ENCODE measurements around the gene AAMP.

DNA sequence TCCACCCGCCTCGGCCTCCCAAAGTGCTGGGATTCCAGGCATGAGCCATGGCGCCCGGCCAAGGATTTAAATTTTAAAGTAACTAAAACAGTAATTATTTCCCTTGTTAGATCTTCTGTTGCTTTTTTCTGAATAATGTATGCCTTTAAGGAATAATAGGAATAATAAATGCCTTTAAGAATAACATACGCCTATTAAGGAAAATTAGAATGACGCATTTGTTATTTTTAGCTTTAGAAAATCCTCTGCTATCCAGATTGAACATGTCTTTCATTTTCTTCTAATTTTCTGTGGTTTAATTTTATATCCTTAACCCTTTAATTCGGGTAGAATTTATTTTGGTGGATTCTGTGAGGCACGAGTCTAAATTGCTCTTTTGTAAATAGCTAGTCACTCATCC lies 45.5 kb upstream of the AAMP start:
- TF ChIP-seq, protein P1, sequence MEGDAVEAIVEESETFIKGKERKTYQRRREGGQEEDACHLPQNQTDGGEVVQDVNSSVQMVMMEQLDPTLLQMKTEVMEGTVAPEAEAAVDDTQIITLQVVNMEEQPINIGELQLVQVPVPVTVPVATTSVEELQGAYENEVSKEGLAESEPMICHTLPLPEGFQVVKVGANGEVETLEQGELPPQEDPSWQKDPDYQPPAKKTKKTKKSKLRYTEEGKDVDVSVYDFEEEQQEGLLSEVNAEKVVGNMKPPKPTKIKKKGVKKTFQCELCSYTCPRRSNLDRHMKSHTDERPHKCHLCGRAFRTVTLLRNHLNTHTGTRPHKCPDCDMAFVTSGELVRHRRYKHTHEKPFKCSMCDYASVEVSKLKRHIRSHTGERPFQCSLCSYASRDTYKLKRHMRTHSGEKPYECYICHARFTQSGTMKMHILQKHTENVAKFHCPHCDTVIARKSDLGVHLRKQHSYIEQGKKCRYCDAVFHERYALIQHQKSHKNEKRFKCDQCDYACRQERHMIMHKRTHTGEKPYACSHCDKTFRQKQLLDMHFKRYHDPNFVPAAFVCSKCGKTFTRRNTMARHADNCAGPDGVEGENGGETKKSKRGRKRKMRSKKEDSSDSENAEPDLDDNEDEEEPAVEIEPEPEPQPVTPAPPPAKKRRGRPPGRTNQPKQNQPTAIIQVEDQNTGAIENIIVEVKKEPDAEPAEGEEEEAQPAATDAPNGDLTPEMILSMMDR (conservative IDR thresholded peaks at IDR 0.05; ENCODE audit: low read length), result no peak
- TF ChIP-seq EZH2phosphoT487 (IDR thresholded peaks at IDR 0.05; ENCODE audit: borderline replicate concordance, low read depth, low read length), result no peak
